ENCODE data around the gene PGF.

Gene PGF

DNA sequence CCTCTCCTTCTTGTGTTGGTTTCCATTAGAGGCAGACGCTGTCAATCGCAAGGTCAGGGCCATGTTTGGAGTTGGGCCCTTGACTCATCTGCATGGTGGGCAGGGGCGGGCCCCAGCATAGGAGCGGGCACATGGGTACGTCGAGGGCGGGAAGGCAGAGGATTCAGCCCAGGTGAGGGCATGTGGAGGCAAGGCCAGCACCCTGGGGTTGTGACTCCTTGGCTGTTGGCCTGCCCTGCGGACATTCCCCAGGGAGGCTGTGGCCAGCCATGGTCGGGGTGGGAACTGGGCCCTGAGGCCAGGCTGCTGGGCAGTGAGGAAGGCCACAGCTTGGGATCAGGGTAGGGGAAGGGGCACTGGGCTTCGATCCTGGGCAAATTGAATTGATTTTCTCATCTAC is 42.6 kb downstream of the PGF start:
- Histone ChIP-seq H3K4me1 (ENCODE audit: control insufficient read depth, insufficient read depth, low read length) (peaks cover 18% of the 10 kb centered on the region), H3K4me3 (ENCODE audit: low read length) (no peak overlapping the region), H3K9ac (ENCODE audit: low read length) (no peak overlapping the region), H3K27me3 (replicated peaks; ENCODE audit: control insufficient read depth, insufficient read depth, low read length) (no peaks in the 10 kb centered on the region), H3K36me3 (ENCODE audit: control insufficient read depth, insufficient read depth, low read length, severe bottlenecking) (no peaks in the 10 kb centered on the region), H3K9me3 (ENCODE audit: control insufficient read depth, low read length) (no peaks in the 10 kb centered on the region)
- DNase-seq (ENCODE audit: low read depth), result no peak

DNA sequence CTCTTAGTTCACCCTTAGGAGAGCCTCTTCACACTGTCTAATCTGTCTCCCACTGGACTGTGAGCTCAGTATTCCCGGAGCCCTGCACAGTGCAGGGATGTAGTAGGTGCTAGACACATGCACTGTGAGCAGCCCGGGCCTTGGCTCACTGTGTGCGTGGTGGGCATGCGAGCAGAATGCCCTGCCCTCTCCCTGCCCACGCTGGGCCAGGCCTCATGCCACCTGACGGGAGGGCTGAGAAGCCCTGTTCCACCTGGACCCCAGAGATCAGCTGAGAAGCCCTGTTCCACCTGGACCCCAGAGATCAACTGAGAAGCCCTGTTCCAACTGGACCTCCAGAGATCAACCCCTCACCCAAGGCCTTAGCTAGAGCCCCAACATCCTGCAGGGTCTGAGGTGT is 43.3 kb downstream of the PGF start:
- H3K27me3 ChIP-seq (replicated peaks; ENCODE audit: control insufficient read depth, insufficient read depth, low read length), result no peaks in the 10 kb centered on the region
- no peaks in the 10 kb centered on the region for H3K36me3 ChIP-seq (ENCODE audit: control insufficient read depth, insufficient read depth, low read length, severe bottlenecking)
- no peak overlapping the region for H3K9ac ChIP-seq (ENCODE audit: low read length)
- no peak for DNase-seq (ENCODE audit: low read depth)
- H3K4me3 ChIP-seq (ENCODE audit: low read length), result no peak overlapping the region
- H3K9me3 ChIP-seq (ENCODE audit: control insufficient read depth, low read length), result no peaks in the 10 kb centered on the region
- H3K4me1 ChIP-seq (ENCODE audit: control insufficient read depth, insufficient read depth, low read length), result peaks cover 18% of the 10 kb centered on the region

DNA sequence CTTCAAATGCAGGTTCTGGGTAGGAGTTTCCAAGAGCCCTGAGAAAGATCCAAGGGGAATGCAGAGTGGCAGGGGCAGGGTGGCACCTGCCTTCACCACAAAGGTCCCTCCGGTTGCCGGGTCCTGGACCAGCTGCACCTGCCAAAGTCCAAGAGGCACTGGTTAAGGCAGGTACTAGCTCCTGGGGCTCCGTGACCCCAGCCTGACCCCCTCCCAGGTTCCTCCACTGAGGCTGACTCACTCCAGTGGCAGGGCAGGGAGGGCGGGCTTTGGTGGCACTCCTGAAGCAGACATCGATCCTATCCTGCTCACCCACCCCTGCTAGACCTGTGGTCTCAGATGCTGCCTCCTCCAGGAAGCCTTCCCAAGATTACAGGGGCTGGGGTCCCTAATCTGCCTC is 43.7 kb downstream of the PGF start:
- Histone ChIP-seq H3K4me3 (ENCODE audit: low read length) (no peak overlapping the region), H3K27me3 (replicated peaks; ENCODE audit: control insufficient read depth, insufficient read depth, low read length) (no peaks in the 10 kb centered on the region), H3K9me3 (ENCODE audit: control insufficient read depth, low read length) (no peaks in the 10 kb centered on the region), H3K36me3 (ENCODE audit: control insufficient read depth, insufficient read depth, low read length, severe bottlenecking) (no peaks in the 10 kb centered on the region), H3K4me1 (ENCODE audit: control insufficient read depth, insufficient read depth, low read length) (peaks cover 16% of the 10 kb centered on the region), H3K9ac (ENCODE audit: low read length) (no peak overlapping the region)
- DNase-seq (ENCODE audit: low read depth), result no peak

DNA sequence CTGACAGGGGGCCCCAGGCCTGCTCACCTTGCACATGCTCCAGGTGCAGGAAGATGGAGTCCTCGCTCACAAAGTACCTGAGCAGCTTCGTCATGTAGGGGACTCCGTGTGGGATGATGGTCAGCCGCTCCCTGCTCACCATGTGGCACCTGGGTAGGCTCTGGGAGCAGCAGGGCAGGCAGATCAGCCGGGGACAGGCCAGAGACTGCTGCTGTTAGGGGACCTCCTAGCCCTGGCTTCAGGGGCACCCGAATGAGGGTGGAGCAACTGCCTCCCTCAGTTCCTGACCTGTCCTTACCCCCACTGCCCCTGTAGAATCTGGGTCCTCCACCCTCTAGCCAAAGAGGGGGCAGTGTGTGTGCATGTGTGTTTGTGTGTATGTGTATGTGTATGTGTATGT is 44.2 kb downstream of the PGF start:
- no peak for DNase-seq (ENCODE audit: low read depth)
- Histone ChIP-seq H3K36me3 (ENCODE audit: control insufficient read depth, insufficient read depth, low read length, severe bottlenecking) (no peaks in the 10 kb centered on the region), H3K4me1 (ENCODE audit: control insufficient read depth, insufficient read depth, low read length) (peaks cover 15% of the 10 kb centered on the region), H3K9me3 (ENCODE audit: control insufficient read depth, low read length) (no peaks in the 10 kb centered on the region), H3K27me3 (replicated peaks; ENCODE audit: control insufficient read depth, insufficient read depth, low read length) (no peaks in the 10 kb centered on the region), H3K4me3 (ENCODE audit: low read length) (no peak overlapping the region), H3K9ac (ENCODE audit: low read length) (no peak overlapping the region)

DNA sequence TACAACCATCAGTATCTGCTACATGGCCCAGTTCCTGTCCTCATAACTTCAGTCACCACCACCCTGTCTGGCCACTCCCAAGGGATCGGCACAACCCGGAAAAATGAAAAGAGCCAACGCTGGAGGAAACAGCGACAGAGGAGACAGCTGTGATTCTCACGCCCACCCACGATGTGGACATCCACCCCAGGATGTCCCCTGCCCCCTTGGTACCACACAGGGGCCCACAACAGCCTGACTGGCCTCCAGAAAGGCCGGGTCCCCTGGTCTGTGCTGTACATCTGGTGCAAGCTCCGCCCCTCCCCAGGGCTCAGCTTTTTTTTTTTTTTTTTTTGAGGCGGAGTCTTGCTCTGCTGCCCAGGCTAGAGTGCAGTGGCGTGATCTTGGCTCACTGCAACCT is 44.8 kb downstream of the PGF start:
- H3K4me1 ChIP-seq (ENCODE audit: control insufficient read depth, insufficient read depth, low read length), result peaks cover 19% of the 10 kb centered on the region
- no peaks in the 10 kb centered on the region for H3K9me3 ChIP-seq (ENCODE audit: control insufficient read depth, low read length)
- H3K27me3 ChIP-seq (replicated peaks; ENCODE audit: control insufficient read depth, insufficient read depth, low read length), result no peaks in the 10 kb centered on the region
- no peaks in the 10 kb centered on the region for H3K36me3 ChIP-seq (ENCODE audit: control insufficient read depth, insufficient read depth, low read length, severe bottlenecking)
- no peak overlapping the region for H3K4me3 ChIP-seq (ENCODE audit: low read length)
- no peak for DNase-seq (ENCODE audit: low read depth)
- H3K9ac ChIP-seq (ENCODE audit: low read length), result no peak overlapping the region

DNA sequence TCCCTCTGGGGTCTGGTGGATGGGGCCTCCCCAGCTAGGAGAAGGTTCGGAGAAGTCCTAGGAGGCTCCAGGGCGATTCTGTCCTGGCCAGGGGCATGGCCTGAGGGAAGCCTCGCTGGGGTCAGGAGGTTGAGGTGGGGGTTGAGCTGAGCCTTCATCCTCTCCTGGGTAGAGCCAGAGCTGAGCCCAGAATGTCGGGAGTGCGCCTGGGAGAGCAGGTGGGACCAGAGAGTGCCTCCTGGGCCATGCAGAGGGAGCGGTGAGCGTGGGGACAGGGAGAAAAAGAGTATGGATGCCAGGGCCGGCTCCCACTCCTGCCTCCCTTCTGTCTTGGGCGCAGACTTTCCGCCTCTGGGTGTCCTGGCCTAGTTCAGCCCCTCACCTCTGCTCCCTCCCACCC is 45.5 kb downstream of the PGF start:
- no peak for DNase-seq (ENCODE audit: low read depth)
- Histone ChIP-seq H3K27me3 (replicated peaks; ENCODE audit: control insufficient read depth, insufficient read depth, low read length) (no peaks in the 10 kb centered on the region), H3K9ac (ENCODE audit: low read length) (no peak overlapping the region), H3K36me3 (ENCODE audit: control insufficient read depth, insufficient read depth, low read length, severe bottlenecking) (no peaks in the 10 kb centered on the region), H3K4me1 (ENCODE audit: control insufficient read depth, insufficient read depth, low read length) (peaks cover 22% of the 10 kb centered on the region), H3K9me3 (ENCODE audit: control insufficient read depth, low read length) (no peaks in the 10 kb centered on the region), H3K4me3 (ENCODE audit: low read length) (no peak overlapping the region)

DNA sequence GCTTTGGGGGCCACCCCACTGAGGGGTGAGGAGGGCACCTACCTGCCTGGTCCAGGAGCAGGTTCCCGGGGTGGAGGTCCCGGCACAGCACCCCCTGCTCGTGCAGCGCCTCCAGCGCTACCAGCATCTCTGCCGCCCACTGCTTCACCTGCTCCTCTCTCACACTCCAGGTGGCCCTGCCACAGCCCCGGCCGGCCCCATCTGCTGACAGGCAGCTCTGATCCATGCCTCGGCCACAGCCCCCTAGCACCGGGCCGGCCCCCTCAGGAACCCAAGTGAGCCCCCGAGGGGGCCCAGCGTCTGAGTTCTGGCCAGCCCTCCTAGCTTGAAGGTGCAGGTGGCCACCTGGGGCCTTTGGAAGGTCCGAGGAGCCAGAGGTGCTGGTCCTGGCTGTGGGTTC is 45.9 kb downstream of the PGF start:
- no peaks in the 10 kb centered on the region for H3K9me3 ChIP-seq (ENCODE audit: control insufficient read depth, low read length)
- peaks cover 21% of the 10 kb centered on the region for H3K4me1 ChIP-seq (ENCODE audit: control insufficient read depth, insufficient read depth, low read length)
- no peak for DNase-seq (ENCODE audit: low read depth)
- no peaks in the 10 kb centered on the region for H3K36me3 ChIP-seq (ENCODE audit: control insufficient read depth, insufficient read depth, low read length, severe bottlenecking)
- H3K9ac ChIP-seq (ENCODE audit: low read length), result no peak overlapping the region
- H3K27me3 ChIP-seq (replicated peaks; ENCODE audit: control insufficient read depth, insufficient read depth, low read length), result no peaks in the 10 kb centered on the region
- H3K4me3 ChIP-seq (ENCODE audit: low read length), result no peak overlapping the region

DNA sequence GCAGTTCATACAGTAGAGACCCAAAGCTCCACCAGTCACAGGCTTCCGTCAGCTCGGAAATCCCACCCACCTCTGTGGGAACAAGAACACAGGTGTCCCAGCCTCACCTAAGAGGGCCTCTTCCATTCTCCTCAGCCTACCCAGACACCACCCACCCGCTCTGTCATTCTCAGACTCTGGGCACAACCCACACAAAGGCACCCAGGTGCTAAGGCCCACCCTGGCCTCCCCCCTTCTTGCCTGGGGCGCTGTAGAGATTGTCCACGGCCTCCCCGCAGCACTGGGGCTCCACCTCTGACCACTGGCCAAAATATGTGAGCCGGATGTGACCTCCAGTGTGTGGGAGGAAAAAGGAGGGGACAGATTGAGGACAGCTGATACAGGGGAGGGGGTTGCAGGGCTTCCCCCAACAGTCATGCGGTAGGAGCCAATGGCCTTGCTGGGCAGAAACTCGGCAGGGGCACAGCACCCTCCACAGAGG is 46.5 kb downstream of the PGF start:
- H3K9ac ChIP-seq (ENCODE audit: low read length), result no peak overlapping the region
- H3K4me1 ChIP-seq (ENCODE audit: control insufficient read depth, insufficient read depth, low read length), result peaks cover 17% of the 10 kb centered on the region
- no peak overlapping the region for H3K4me3 ChIP-seq (ENCODE audit: low read length)
- DNase-seq (ENCODE audit: low read depth), result no peak
- H3K9me3 ChIP-seq (ENCODE audit: control insufficient read depth, low read length), result no peaks in the 10 kb centered on the region
- no peaks in the 10 kb centered on the region for H3K27me3 ChIP-seq (replicated peaks; ENCODE audit: control insufficient read depth, insufficient read depth, low read length)
- H3K36me3 ChIP-seq (ENCODE audit: control insufficient read depth, insufficient read depth, low read length, severe bottlenecking), result peaks cover 6% of the 10 kb centered on the region

DNA sequence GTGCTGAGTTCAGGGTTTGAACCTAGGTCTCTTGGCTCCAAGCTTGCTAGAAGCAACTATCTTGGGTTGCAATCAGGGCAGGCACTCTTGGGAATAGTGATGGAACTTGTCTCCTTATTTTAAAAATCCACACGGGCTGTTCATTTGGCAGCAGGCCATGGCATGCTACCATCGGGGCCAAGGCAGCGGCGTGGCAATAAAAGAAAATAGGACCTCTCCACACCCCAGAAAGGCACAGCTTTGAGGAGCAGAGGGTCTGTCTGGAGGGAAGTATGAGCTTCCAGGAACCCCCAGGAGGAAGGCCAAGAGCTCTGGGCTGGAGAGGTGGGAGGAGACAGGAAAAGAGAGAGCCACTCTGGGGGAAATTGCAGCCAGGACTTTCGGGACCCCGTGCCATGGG is 47.7 kb downstream of the PGF start:
- DNase-seq (ENCODE audit: low read depth), result no peak
- no peaks in the 10 kb centered on the region for H3K9me3 ChIP-seq (ENCODE audit: control insufficient read depth, low read length)
- H3K27me3 ChIP-seq (replicated peaks; ENCODE audit: control insufficient read depth, insufficient read depth, low read length), result no peaks in the 10 kb centered on the region
- H3K4me3 ChIP-seq (ENCODE audit: low read length), result no peak overlapping the region
- H3K36me3 ChIP-seq (ENCODE audit: control insufficient read depth, insufficient read depth, low read length, severe bottlenecking), result peaks cover 15% of the 10 kb centered on the region
- peak overlapping the region; percentile 36 for H3K9ac ChIP-seq (ENCODE audit: low read length)
- peaks cover 17% of the 10 kb centered on the region for H3K4me1 ChIP-seq (ENCODE audit: control insufficient read depth, insufficient read depth, low read length)

DNA sequence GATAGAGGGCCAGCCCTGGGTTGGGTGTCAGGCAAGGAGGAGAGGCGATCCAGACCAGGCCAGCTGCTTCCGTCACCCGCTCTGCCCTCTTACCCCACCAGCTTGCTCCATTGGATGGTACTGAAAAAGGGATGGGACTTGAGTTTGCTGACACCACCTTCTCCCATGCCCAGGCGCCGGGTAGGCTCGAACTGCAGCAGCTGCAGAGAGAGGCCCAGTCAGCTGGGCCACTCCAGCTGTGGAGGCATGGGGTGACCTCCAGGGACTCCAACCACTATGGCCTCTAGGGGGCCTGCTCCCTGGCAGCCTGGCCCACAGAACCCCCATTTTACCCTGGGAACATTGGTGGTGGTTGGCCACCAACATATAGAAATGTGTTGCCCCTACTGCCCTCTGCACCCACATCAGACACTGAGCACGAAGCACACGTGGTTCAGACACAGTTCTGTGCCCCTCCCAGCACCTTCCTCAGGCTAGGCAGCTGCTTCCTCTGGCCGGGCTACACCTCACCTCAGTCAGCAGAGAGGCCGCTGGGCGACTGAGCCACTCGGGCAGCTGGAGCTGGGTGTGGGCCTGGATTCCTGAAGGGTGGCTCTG is 48.4 kb downstream of the PGF start:
- H3K4me3 ChIP-seq (ENCODE audit: low read length), result no peak overlapping the region
- peaks cover 23% of the 10 kb centered on the region for H3K36me3 ChIP-seq (ENCODE audit: control insufficient read depth, insufficient read depth, low read length, severe bottlenecking)
- H3K27me3 ChIP-seq (replicated peaks; ENCODE audit: control insufficient read depth, insufficient read depth, low read length), result no peaks in the 10 kb centered on the region
- peak overlapping the region; percentile 36 for H3K9ac ChIP-seq (ENCODE audit: low read length)
- peaks cover 17% of the 10 kb centered on the region for H3K4me1 ChIP-seq (ENCODE audit: control insufficient read depth, insufficient read depth, low read length)
- H3K9me3 ChIP-seq (ENCODE audit: control insufficient read depth, low read length), result no peaks in the 10 kb centered on the region
- no peak for DNase-seq (ENCODE audit: low read depth)

DNA sequence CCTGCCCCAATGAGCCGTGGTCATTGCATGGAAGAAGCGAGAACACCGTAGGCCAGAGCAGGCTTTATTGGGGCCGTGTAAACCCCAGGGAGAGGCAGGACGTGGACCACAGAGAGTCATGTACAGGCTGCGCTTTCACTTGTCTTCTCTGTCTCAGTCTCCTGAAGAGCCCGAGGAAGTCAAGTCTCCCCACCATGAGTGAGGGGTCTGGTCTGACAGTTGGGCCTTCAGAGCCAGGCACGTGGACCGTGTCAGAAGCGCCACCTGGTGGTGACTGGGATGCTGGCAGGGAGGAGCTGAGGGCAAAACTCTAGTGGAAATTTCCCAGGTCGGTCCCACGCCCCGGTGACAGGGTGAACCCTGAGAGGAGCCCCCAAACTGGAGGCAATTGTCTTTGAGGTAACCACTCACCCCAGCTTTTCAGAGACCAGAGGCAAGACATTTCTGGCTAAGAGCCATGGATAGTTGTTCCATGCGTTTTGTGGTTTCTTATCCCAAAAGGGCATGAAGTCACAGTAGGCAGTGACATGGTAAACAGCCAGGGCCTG is 49.7 kb downstream of the PGF start:
- peak; percentile 89 for DNase-seq (ENCODE audit: low read depth)
- Histone ChIP-seq H3K9ac (ENCODE audit: low read length) (no peak overlapping the region), H3K4me3 (ENCODE audit: low read length) (no peak overlapping the region), H3K36me3 (ENCODE audit: control insufficient read depth, insufficient read depth, low read length, severe bottlenecking) (peaks cover 36% of the 10 kb centered on the region), H3K4me1 (ENCODE audit: control insufficient read depth, insufficient read depth, low read length) (peaks cover 17% of the 10 kb centered on the region), H3K27me3 (replicated peaks; ENCODE audit: control insufficient read depth, insufficient read depth, low read length) (no peaks in the 10 kb centered on the region), H3K9me3 (ENCODE audit: control insufficient read depth, low read length) (no peaks in the 10 kb centered on the region)
